IMR-90 (cell line): ENCODE data around the gene KRT71. TPM values are rescaled to one million over a fixed set of nuclear protein-coding genes. Genes with fewer than 3 reads are reported as not detected.

Experiments used
- ATAC-seq: fragments of 200-7000 bp; cut with Tn5 transposase; 2 replicates; pipeline ENCODE4 v1.9.1; 2020; ENCODE audit warnings: low read depth, mild to moderate bottlenecking, moderate library complexity
- BruUV-seq: library from RNA; stranded (reverse); fragments of 400-500 nt; replicated peaks from 2 replicates; lab custom pipeline; 2021; lab: Mats Ljungman, UMichigan
- CTCF ChIA-PET: fragments of 300-600 bp; formaldehyde crosslinking; extraction: SDS; loops from one replicate; lab custom pipeline; 2021; ENCODE audit warnings: antibody characterized with exemption; lab: Yijun Ruan, JAX
- POLR2A ChIA-PET: fragments of 300-600 bp; sonication (Branson Sonifier 250); formaldehyde crosslinking; loops from one replicate; lab custom pipeline; 2022; ENCODE audit warnings: antibody characterized with exemption; ENCODE audit not compliant: unreplicated experiment; lab: Charles Lee
- DNase-seq: peaks from one replicate; pipeline ENCODE4 v3.0.0; 2013
- H2AFZ ChIP-seq: replicated peaks from 2 replicates; pipeline ENCODE3; 2013; ENCODE audit warnings: low read length, mild to moderate bottlenecking; ENCODE audit not compliant: poor library complexity
- H2AK5ac ChIP-seq: 2 replicates; pipeline ENCODE4 v1.6.1; 2013; ENCODE audit warnings: low read depth, low read length, inconsistent platforms
- H2AK9ac ChIP-seq: replicated peaks from 2 replicates; pipeline ENCODE3; 2013; ENCODE audit warnings: mild to moderate bottlenecking, low read depth, low read length, moderate library complexity; ENCODE audit not compliant: poor library complexity
- H2BK120ac ChIP-seq: 2 replicates; pipeline ENCODE4 v1.6.1; 2013; ENCODE audit warnings: low read depth, low read length, inconsistent platforms
- H2BK15ac ChIP-seq: 3 replicates; pipeline ENCODE4 v1.6.1; 2013; ENCODE audit warnings: low read depth, low read length, inconsistent platforms
- H2BK20ac ChIP-seq: 2 replicates; pipeline ENCODE4 v1.6.1; 2013; ENCODE audit warnings: low read depth, mild to moderate bottlenecking, inconsistent platforms, low read length, moderate library complexity
- H2BK5ac ChIP-seq: 2 replicates; pipeline ENCODE4 v1.6.1; 2013; ENCODE audit warnings: mild to moderate bottlenecking, low read depth, low read length, inconsistent platforms; ENCODE audit not compliant: poor library complexity, severe bottlenecking
- H3K14ac ChIP-seq: replicated peaks from 2 replicates; pipeline ENCODE4 v1.6.1; 2013; ENCODE audit warnings: low read depth, low read length, inconsistent platforms
- H3K18ac ChIP-seq: 2 replicates; pipeline ENCODE4 v1.6.1; 2013; ENCODE audit warnings: low read depth, low read length, control low read depth
- H3K23ac ChIP-seq: 2 replicates; pipeline ENCODE4 v1.6.1; 2013; ENCODE audit warnings: low read depth, low read length, inconsistent platforms
- H3K27ac ChIP-seq: 2 replicates; pipeline ENCODE4 v1.5.1; 2013; ENCODE audit warnings: mild to moderate bottlenecking, control low read depth, low read length; ENCODE audit not compliant: insufficient read depth
- H3K27me3 ChIP-seq: 2 replicates; pipeline ENCODE4 v1.6.1; 2013; ENCODE audit warnings: low read length; ENCODE audit not compliant: control insufficient read depth, insufficient read depth
- H3K36me3 ChIP-seq: 2 replicates; pipeline ENCODE4 v1.6.1; 2013; ENCODE audit warnings: low read length, mixed read lengths; ENCODE audit not compliant: control insufficient read depth, insufficient read depth
- H3K4ac ChIP-seq: 2 replicates; pipeline ENCODE4 v1.6.1; 2013; ENCODE audit warnings: low read depth, low read length, inconsistent platforms
- H3K4me1 ChIP-seq: 2 replicates; pipeline ENCODE4 v1.6.1; 2013; ENCODE audit warnings: low read length, mixed read lengths; ENCODE audit not compliant: control insufficient read depth, insufficient read depth
- H3K4me2 ChIP-seq: 2 replicates; pipeline ENCODE4 v1.6.1; 2013; ENCODE audit warnings: low read depth, mild to moderate bottlenecking, control low read depth, low read length, moderate library complexity
- H3K4me3 ChIP-seq: 2 replicates; pipeline ENCODE4 v1.5.1; 2013; ENCODE audit warnings: low read depth, mild to moderate bottlenecking, control low read depth, low read length, moderate library complexity; ENCODE audit not compliant: insufficient read depth
- H3K56ac ChIP-seq: 2 replicates; pipeline ENCODE4 v1.6.1; 2013; ENCODE audit warnings: low read length, inconsistent platforms; ENCODE audit not compliant: insufficient read depth; ENCODE audit errors: extremely low read depth
- H3K79me1 ChIP-seq, 2 experiments: 2 replicates each; pipeline ENCODE4 v1.6.1; 2013; ENCODE audit warnings: low read length in 2 of 2, inconsistent platforms in 1 of 2, low read depth in 1 of 2
- H3K9ac ChIP-seq: 2 replicates; pipeline ENCODE4 v1.6.1; 2013; ENCODE audit warnings: low read depth, low read length, control low read depth
- H3K9me1 ChIP-seq: 2 replicates; pipeline ENCODE4 v1.6.1; 2013; ENCODE audit warnings: low read length, inconsistent platforms; ENCODE audit not compliant: insufficient read depth
- H3K9me3 ChIP-seq: 2 replicates; pipeline ENCODE4 v1.6.1; 2013; ENCODE audit warnings: low read length; ENCODE audit not compliant: control insufficient read depth, insufficient read depth
- H4K20me1 ChIP-seq: 2 replicates; pipeline ENCODE4 v1.6.1; 2013; ENCODE audit warnings: low read length, inconsistent platforms; ENCODE audit not compliant: insufficient read depth
- H4K5ac ChIP-seq: 2 replicates; pipeline ENCODE4 v1.6.1; 2013; ENCODE audit warnings: mild to moderate bottlenecking, low read depth, low read length, control low read depth
- H4K8ac ChIP-seq, 2 experiments: 2 replicates each; pipeline ENCODE4 v1.6.1; 2013; ENCODE audit warnings: low read depth in 2 of 2, low read length in 2 of 2, control low read depth in 1 of 2, inconsistent platforms in 1 of 2
- H4K91ac ChIP-seq: 2 replicates; pipeline ENCODE4 v1.6.1; 2013; ENCODE audit warnings: low read depth, low read length, inconsistent platforms; ENCODE audit not compliant: insufficient read depth
- BHLHE40 ChIP-seq: fragments of 150-350 bp; IDR thresholded peaks from 2 replicates; pipeline ENCODE4 v1.6.1; 2016; ENCODE audit warnings: mild to moderate bottlenecking, low read depth, low read length
- CEBPB ChIP-seq: IDR thresholded peaks from 2 replicates; pipeline ENCODE4 v1.6.1; 2012; ENCODE audit warnings: low read depth, low read length, improper control_type of control experiment
- FOS ChIP-seq: fragments of 150-350 bp; IDR thresholded peaks from 2 replicates; pipeline ENCODE4 v1.6.1; 2016; ENCODE audit warnings: low read depth, low read length
- MAZ ChIP-seq: IDR thresholded peaks from 2 replicates; pipeline ENCODE4 v1.6.1; 2012; ENCODE audit warnings: low read depth, mild to moderate bottlenecking, low read length, improper control_type of control experiment, moderate library complexity, borderline replicate concordance
- MXI1 ChIP-seq: IDR thresholded peaks from 2 replicates; pipeline ENCODE4 v1.6.1; 2012; ENCODE audit warnings: low read depth, mild to moderate bottlenecking, low read length, moderate library complexity, borderline replicate concordance
- NFE2L2 ChIP-seq: fragments of 150-350 bp; IDR thresholded peaks from 2 replicates; pipeline ENCODE4 v1.6.1; 2016; ENCODE audit warnings: low read depth, mild to moderate bottlenecking, low read length
- POLR2A ChIP-seq: IDR thresholded peaks from 2 replicates; pipeline ENCODE4 v1.6.1; 2012; ENCODE audit warnings: mild to moderate bottlenecking, low read depth, low read length
- RFX5 ChIP-seq: IDR thresholded peaks from 2 replicates; pipeline ENCODE4 v1.8.0; 2012; ENCODE audit warnings: low read depth, mild to moderate bottlenecking, low read length, moderate library complexity
- WGBS, 2 experiments: methylation state at CpG; one replicate each; pipeline versions ENCODE4 v1.1.5 to v1.1.7; 2013; ENCODE audit warnings: missing lambda C conversion rate in 2 of 2; ENCODE audit not compliant: insufficient read length in 1 of 2; ENCODE audit errors: extremely low coverage in 2 of 2; 5-methylcytosine and 5-hydroxymethylcytosine counted together
- dilution Hi-C: fragments of 300-500 bp; cut with HindIII; formaldehyde crosslinking; loops from one replicate; pipeline ENCODE4 v1.14.3; 2018; ENCODE audit warnings: low sequenced_read_pairs; ENCODE audit not compliant: unreplicated experiment
- in situ Hi-C: fragments of 300-500 bp; cut with MboI; formaldehyde crosslinking; loops from 3 replicates; pipeline ENCODE4 v1.14.3; 2019; ENCODE audit warnings: low sequenced_read_pairs, inconsistent platforms, mixed read lengths
- intact Hi-C: fragments of 100-400 bp; cut with micrococcal nuclease; formaldehyde crosslinking; loops from 2 replicates; pipeline ENCODE4 v1.10.0; 2022
- polyA plus RNA-seq, 3 experiments: library from polyadenylated mRNA; depleted of rRNA; stranded (reverse); fragments of >200 nt; gene quantifications; 2 replicates each; pipeline ENCODE4 v1.2.3, GENCODE V29; 2012; ENCODE audit warnings: low replicate concordance in 1 of 3
- total RNA-seq: library from RNA; depleted of rRNA; stranded (reverse); fragments of >200 nt; gene quantifications from 2 replicates; pipeline ENCODE4 v1.2.3, GENCODE V29; 2012
- TF ChIP-seq, protein P1 (sequence below): conservative IDR thresholded peaks from 2 replicates; pipeline ENCODE4 v1.5.1; 2012; ENCODE audit warnings: mild to moderate bottlenecking, low read depth, low read length, improper control_type of control experiment
- TF ChIP-seq, protein P2 (sequence below): fragments of 150-350 bp; IDR thresholded peaks from 2 replicates; pipeline ENCODE4 v1.6.1; 2017; ENCODE audit warnings: mild to moderate bottlenecking, antibody characterized with exemption, low read length, low read depth

The KRT71 gene
- total and polyA plus RNA-seq, 2 of the 4 experiments (the other 2 are of a cell fraction), result not detected

DNA sequence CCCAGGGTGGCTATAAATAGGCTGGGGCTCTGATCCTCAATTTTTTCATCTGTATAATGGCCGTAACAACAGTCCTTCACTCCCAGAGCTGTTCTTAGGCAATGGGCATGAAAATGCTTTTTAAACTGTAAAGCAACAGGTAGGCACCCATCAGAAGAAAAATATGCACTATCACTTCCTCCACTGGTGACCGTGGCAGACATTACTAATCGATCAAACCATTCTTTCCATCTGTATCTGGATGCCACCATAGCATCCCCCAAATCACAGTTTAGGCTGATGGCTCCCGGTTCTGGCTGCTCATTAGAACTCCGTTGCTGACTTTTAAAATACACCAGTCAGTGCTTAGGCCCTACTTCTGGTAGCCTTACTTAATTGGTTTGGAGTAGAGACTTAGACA, 11.2 kb downstream of the KRT71 start:
- H2AFZ ChIP-seq, result no peak overlapping the region
- no peak overlapping the region for H3K23ac ChIP-seq
- no peaks in the 10 kb centered on the region for H3K4me1 ChIP-seq
- no peak overlapping the region for H4K91ac ChIP-seq
- intact Hi-C loops (no loop called here), dilution Hi-C loops (no loop called here), in situ Hi-C loops (no loop called here)
- H2BK120ac ChIP-seq, result no peak overlapping the region
- H2BK5ac ChIP-seq, result no peak overlapping the region
- no peak overlapping the region for H3K4me3 ChIP-seq
- H4K8ac ChIP-seq, result no peak overlapping the region
- no peak overlapping the region for H2BK15ac ChIP-seq
- no peak overlapping the region for H3K14ac ChIP-seq
- H3K9me1 ChIP-seq, result no peaks in the 10 kb centered on the region; the same call in 1 of the 2 replicates
- no peaks in the 10 kb centered on the region for H3K36me3 ChIP-seq
- no CpG with 5 or more reads among the region's 5 CpGs for WGBS, 2 experiments
- ChIA-PET CTCF (no interaction called here), POLR2A (no interaction called here)
- no peak overlapping the region for H2AK5ac ChIP-seq
- no peaks in the 10 kb centered on the region for H3K79me1 ChIP-seq
- no peak overlapping the region for H3K4me2 ChIP-seq
- BruUV-seq, result no TSS peak
- H4K5ac ChIP-seq, result no peak overlapping the region
- no peak overlapping the region for H3K9ac ChIP-seq
- H3K9me3 ChIP-seq, result no peaks in the 10 kb centered on the region
- no peak overlapping the region for H3K27ac ChIP-seq
- no peak overlapping the region for H2BK20ac ChIP-seq
- H3K18ac ChIP-seq, result no peak overlapping the region
- DNase-seq (no peak), ATAC-seq (no peak)
- no peak overlapping the region for H3K4ac ChIP-seq
- H3K56ac ChIP-seq, result no peak overlapping the region
- H3K27me3 ChIP-seq, result peaks cover 8% of the 10 kb centered on the region
- TF ChIP-seq RFX5, result no peak
- no peak for TF ChIP-seq NFE2L2
- TF ChIP-seq, protein P1, sequence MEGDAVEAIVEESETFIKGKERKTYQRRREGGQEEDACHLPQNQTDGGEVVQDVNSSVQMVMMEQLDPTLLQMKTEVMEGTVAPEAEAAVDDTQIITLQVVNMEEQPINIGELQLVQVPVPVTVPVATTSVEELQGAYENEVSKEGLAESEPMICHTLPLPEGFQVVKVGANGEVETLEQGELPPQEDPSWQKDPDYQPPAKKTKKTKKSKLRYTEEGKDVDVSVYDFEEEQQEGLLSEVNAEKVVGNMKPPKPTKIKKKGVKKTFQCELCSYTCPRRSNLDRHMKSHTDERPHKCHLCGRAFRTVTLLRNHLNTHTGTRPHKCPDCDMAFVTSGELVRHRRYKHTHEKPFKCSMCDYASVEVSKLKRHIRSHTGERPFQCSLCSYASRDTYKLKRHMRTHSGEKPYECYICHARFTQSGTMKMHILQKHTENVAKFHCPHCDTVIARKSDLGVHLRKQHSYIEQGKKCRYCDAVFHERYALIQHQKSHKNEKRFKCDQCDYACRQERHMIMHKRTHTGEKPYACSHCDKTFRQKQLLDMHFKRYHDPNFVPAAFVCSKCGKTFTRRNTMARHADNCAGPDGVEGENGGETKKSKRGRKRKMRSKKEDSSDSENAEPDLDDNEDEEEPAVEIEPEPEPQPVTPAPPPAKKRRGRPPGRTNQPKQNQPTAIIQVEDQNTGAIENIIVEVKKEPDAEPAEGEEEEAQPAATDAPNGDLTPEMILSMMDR, result no peak
- TF ChIP-seq MXI1, result no peak
- no peak for TF ChIP-seq BHLHE40
- TF ChIP-seq, protein P2, sequence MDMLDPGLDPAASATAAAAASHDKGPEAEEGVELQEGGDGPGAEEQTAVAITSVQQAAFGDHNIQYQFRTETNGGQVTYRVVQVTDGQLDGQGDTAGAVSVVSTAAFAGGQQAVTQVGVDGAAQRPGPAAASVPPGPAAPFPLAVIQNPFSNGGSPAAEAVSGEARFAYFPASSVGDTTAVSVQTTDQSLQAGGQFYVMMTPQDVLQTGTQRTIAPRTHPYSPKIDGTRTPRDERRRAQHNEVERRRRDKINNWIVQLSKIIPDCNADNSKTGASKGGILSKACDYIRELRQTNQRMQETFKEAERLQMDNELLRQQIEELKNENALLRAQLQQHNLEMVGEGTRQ, result no peak
- no peak for TF ChIP-seq FOS
- TF ChIP-seq POLR2A, result no peak
- TF ChIP-seq MAZ, result no peak
- no peak for TF ChIP-seq CEBPB
- H4K20me1 ChIP-seq, result no peaks in the 10 kb centered on the region
- no peak overlapping the region for H2AK9ac ChIP-seq
